Activated T-helper 9 cell treated with anti-CD3 and anti-CD28 coated beads, Interleukin-2, amount 50 U/mL, for 16 hours (primary cell): ENCODE results near the gene PJVK.
"Not testable (repeated sequence)": the region's sequence is repeated elsewhere in the genome, so short reads cannot be mapped to it uniquely, and the experiment has no call there.

Experiments
- DNase-seq: peaks from one replicate; pipeline ENCODE4 v3.0.0-alpha.2; 2020; ENCODE audit warnings: low read depth

Gene PJVK

GRCh38 chr2:178450774-178451525 lies at the start of gene PJVK, which contains the start of gene PRKRA:
Gene PJVK, plus strand, starts transcription at chr2:178451378. Its CDS starts 2,032 bp downstream, at chr2:178453410.
Gene PRKRA, minus strand, starts transcription at chr2:178451175. Its CDS starts 145 bp downstream, at chr2:178451030.
- peak; percentile 92 for DNase-seq

GRCh38 chr2:178401994-178402437 lies 49.2 kb upstream of the PJVK start:
- no peak for DNase-seq

- no peak for DNase-seq
Observed at GRCh38 chr2:178403671-178404306, 47.4 kb upstream of the PJVK start.

- DNase-seq: no peak
Observed at GRCh38 chr2:178404368-178404767, 46.8 kb upstream of the PJVK start.

- no peak for DNase-seq
Observed at GRCh38 chr2:178409261-178409660, 41.9 kb upstream of the PJVK start.

- no peak for DNase-seq
Observed at GRCh38 chr2:178412047-178412446, 39.1 kb upstream of the PJVK start.

GRCh38 chr2:178412453-178412852 lies 38.7 kb upstream of the PJVK start:
- DNase-seq: not testable (repeated sequence)

GRCh38 chr2:178413472-178414265 lies 37.5 kb upstream of the PJVK start:
- DNase-seq: peak; percentile 57

GRCh38 chr2:178414266-178415247 lies 36.6 kb upstream of the PJVK start:
- DNase-seq: peak; percentile 57

- no peak for DNase-seq
Observed at GRCh38 chr2:178415979-178416378, 35.2 kb upstream of the PJVK start.

GRCh38 chr2:178417916-178418315 lies 33.3 kb upstream of the PJVK start:
- no peak for DNase-seq

- DNase-seq: no peak
Observed at GRCh38 chr2:178418426-178418825, 32.8 kb upstream of the PJVK start.

GRCh38 chr2:178419123-178419522 lies 32.1 kb upstream of the PJVK start:
- no peak for DNase-seq

- DNase-seq: no peak
Observed at GRCh38 chr2:178420463-178420999, 30.6 kb upstream of the PJVK start.

- no peak for DNase-seq
Observed at GRCh38 chr2:178422097-178422496, 29.1 kb upstream of the PJVK start.

GRCh38 chr2:178423746-178424145 lies 27.4 kb upstream of the PJVK start:
- DNase-seq: not testable (repeated sequence)

- no peak for DNase-seq
Observed at GRCh38 chr2:178425255-178425827, 25.8 kb upstream of the PJVK start.

- no peak for DNase-seq
Observed at GRCh38 chr2:178426388-178426787, 24.8 kb upstream of the PJVK start.

GRCh38 chr2:178427458-178427857 lies 23.7 kb upstream of the PJVK start:
- no peak for DNase-seq

GRCh38 chr2:178428396-178428806 lies 22.8 kb upstream of the PJVK start:
- DNase-seq: no peak

GRCh38 chr2:178429336-178429735 lies 21.8 kb upstream of the PJVK start:
- DNase-seq: no peak
